GM20431 (cell line): ENCODE data around the gene ARHGAP10.

Experiments
- in situ Hi-C: fragments of 300-500 bp; cut with MseI, MboI; formaldehyde crosslinking; loops from one replicate; pipeline ENCODE4 v1.15.0; 2020; ENCODE audit warnings: low sequenced_read_pairs; ENCODE audit not compliant: unreplicated experiment

Gene ARHGAP10

GRCh38 chr4:147928400-147928799 is 196.5 kb downstream of the ARHGAP10 start:
- in situ Hi-C loops: no loop called here

- in situ Hi-C loops: no loop called here
Measured at GRCh38 chr4:147929746-147930145, 197.9 kb downstream of the ARHGAP10 start.

GRCh38 chr4:147933316-147933715 is 201.4 kb downstream of the ARHGAP10 start:
- in situ Hi-C loops: no loop called here

GRCh38 chr4:147933779-147934178 is 201.9 kb downstream of the ARHGAP10 start:
- in situ Hi-C loops: no loop called here

GRCh38 chr4:147938496-147938895 is 206.6 kb downstream of the ARHGAP10 start:
- in situ Hi-C loops: no loop called here

- in situ Hi-C loops: no loop called here
Measured at GRCh38 chr4:147940171-147940570, 208.3 kb downstream of the ARHGAP10 start.

GRCh38 chr4:147941373-147941772 is 209.5 kb downstream of the ARHGAP10 start:
- in situ Hi-C loops: no loop called here

GRCh38 chr4:147942729-147943128 is 210.8 kb downstream of the ARHGAP10 start:
- in situ Hi-C loops: no loop called here

GRCh38 chr4:147943159-147943638 is 211.3 kb downstream of the ARHGAP10 start:
- in situ Hi-C loops: no loop called here

GRCh38 chr4:147944249-147944648 is 212.4 kb downstream of the ARHGAP10 start:
- in situ Hi-C loops: no loop called here

- in situ Hi-C loops: no loop called here
Measured at GRCh38 chr4:147944670-147945260, 212.9 kb downstream of the ARHGAP10 start.

GRCh38 chr4:147948336-147948735 is 216.4 kb downstream of the ARHGAP10 start:
- in situ Hi-C loops: no loop called here

GRCh38 chr4:147950261-147950660 is 218.4 kb downstream of the ARHGAP10 start:
- in situ Hi-C loops: no loop called here

GRCh38 chr4:147950841-147951240 is 219.0 kb downstream of the ARHGAP10 start:
- in situ Hi-C loops: no loop called here

GRCh38 chr4:147954850-147955249 is 223.0 kb downstream of the ARHGAP10 start:
- in situ Hi-C loops: no loop called here

GRCh38 chr4:147955827-147956558 is 224.1 kb downstream of the ARHGAP10 start:
- in situ Hi-C loops: no loop called here

- in situ Hi-C loops: no loop called here
Measured at GRCh38 chr4:147957446-147957845, 225.6 kb downstream of the ARHGAP10 start.

GRCh38 chr4:147958057-147958456 is 226.2 kb downstream of the ARHGAP10 start:
- in situ Hi-C loops: no loop called here

- in situ Hi-C loops: no loop called here
Measured at GRCh38 chr4:147958489-147959065, 226.7 kb downstream of the ARHGAP10 start.

- in situ Hi-C loops: no loop called here
Measured at GRCh38 chr4:147960971-147961370, 229.1 kb downstream of the ARHGAP10 start.

GRCh38 chr4:147963839-147964238 is 232.0 kb downstream of the ARHGAP10 start:
- in situ Hi-C loops: no loop called here
